MCF 10A (cell line): Measurements from ENCODE around the gene SNRPB2. TPM values are rescaled to one million over a fixed set of nuclear protein-coding genes. Genes with fewer than 3 reads are reported as not detected.

ENCODE experiments used
- BruUV-seq: library from RNA; stranded (reverse); fragments of 400-500 nt; replicated peaks from 2 replicates; lab custom pipeline; 2021; lab: Mats Ljungman, UMichigan
- CTCF ChIA-PET: fragments of 300-600 bp; sonication (Branson Sonifier 250); formaldehyde crosslinking; extraction: SDS; loops from one replicate; lab custom pipeline; 2021; ENCODE audit warnings: antibody characterized with exemption, inconsistent platforms; lab: Yijun Ruan, JAX
- POLR2A ChIA-PET: fragments of 300-600, 350-650 bp; sonication (Branson Sonifier 250); formaldehyde crosslinking; extraction: SDS; loops from one replicate; lab custom pipeline; 2020; ENCODE audit warnings: antibody characterized with exemption, inconsistent platforms; lab: Yijun Ruan, JAX
- DNase-seq: peaks from one replicate; pipeline ENCODE4 v3.0.0-alpha.2; 2018; ENCODE audit not compliant: unreplicated experiment
- H3K27ac Mint-ChIP-seq: one replicate; pipeline ENCODE4 v1.8.0; 2022; ENCODE audit warnings: mild to moderate bottlenecking, low read depth, mixed read lengths; ENCODE audit not compliant: unreplicated experiment
- H3K27me3 Mint-ChIP-seq: one replicate; pipeline ENCODE4 v1.8.0; 2022; ENCODE audit warnings: mixed read lengths; ENCODE audit not compliant: insufficient read depth, unreplicated experiment
- H3K36me3 Mint-ChIP-seq: one replicate; pipeline ENCODE4 v1.8.0; 2022; ENCODE audit warnings: mild to moderate bottlenecking, moderate library complexity, mixed read lengths; ENCODE audit not compliant: insufficient read depth, unreplicated experiment
- H3K4me1 Mint-ChIP-seq: one replicate; pipeline ENCODE4 v1.8.0; 2022; ENCODE audit warnings: mixed read lengths; ENCODE audit not compliant: insufficient read depth, unreplicated experiment
- H3K4me3 Mint-ChIP-seq: one replicate; pipeline ENCODE4 v1.8.0; 2022; ENCODE audit warnings: mild to moderate bottlenecking, moderate library complexity, mixed read lengths; ENCODE audit not compliant: unreplicated experiment
- H3K9me3 Mint-ChIP-seq: one replicate; pipeline ENCODE4 v1.8.0; 2022; ENCODE audit warnings: mixed read lengths; ENCODE audit not compliant: unreplicated experiment
- intact Hi-C: fragments of 100-400 bp; cut with micrococcal nuclease; formaldehyde crosslinking; loops from 2 replicates; pipeline ENCODE4 v1.14.1; 2022
- total RNA-seq: library from RNA; stranded (reverse); gene quantifications from 2 replicates; pipeline ENCODE4 v1.2.3, GENCODE V29; 2022
- TF ChIP-seq, protein P1 (sequence below): fragments of 200-600 bp; IDR thresholded peaks from one replicate; pipeline ENCODE4 v1.8.0; 2022; ENCODE audit warnings: antibody characterized with exemption, mild to moderate bottlenecking; ENCODE audit not compliant: unreplicated experiment

SNRPB2 gene
- total RNA-seq, 1 experiment from 2014 or later = 57.7 TPM

DNA sequence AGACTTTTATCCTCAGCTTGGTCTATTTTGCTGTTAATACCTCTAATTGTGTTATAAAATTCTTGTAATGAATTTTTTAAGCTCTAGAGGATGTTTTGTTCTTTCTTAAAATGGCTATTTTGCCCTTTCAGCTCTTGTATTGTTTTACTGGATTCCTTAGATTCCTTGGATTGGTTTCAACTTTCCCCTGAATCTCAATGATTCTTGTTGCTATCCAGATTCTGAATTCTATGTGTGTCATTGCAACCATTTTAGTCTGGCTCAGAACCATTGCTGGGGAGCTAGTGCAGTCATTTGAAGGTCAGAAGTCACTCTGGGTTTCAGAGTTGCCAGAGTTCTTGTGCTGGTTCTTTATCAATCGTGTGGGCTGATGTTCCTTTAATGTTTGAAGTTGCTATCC is 55.4 kb downstream of the SNRPB2 start:
- Mint-ChIP-seq H3K9me3 (no peaks in the 10 kb centered on the region), H3K36me3 (no peaks in the 10 kb centered on the region), H3K27me3 (peaks cover 53% of the 10 kb centered on the region), H3K4me1 (no peaks in the 10 kb centered on the region), H3K27ac (no peak overlapping the region), H3K4me3 (no peak overlapping the region)
- no peak for DNase-seq
- BruUV-seq = no TSS peak
- POLR2A ChIA-PET = no interaction called here
- TF ChIP-seq, protein P1, sequence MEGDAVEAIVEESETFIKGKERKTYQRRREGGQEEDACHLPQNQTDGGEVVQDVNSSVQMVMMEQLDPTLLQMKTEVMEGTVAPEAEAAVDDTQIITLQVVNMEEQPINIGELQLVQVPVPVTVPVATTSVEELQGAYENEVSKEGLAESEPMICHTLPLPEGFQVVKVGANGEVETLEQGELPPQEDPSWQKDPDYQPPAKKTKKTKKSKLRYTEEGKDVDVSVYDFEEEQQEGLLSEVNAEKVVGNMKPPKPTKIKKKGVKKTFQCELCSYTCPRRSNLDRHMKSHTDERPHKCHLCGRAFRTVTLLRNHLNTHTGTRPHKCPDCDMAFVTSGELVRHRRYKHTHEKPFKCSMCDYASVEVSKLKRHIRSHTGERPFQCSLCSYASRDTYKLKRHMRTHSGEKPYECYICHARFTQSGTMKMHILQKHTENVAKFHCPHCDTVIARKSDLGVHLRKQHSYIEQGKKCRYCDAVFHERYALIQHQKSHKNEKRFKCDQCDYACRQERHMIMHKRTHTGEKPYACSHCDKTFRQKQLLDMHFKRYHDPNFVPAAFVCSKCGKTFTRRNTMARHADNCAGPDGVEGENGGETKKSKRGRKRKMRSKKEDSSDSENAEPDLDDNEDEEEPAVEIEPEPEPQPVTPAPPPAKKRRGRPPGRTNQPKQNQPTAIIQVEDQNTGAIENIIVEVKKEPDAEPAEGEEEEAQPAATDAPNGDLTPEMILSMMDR = no peak
- CTCF ChIA-PET = interaction anchor here (0.6 to 1.0 kb wide), 2 partner anchors 8 to 26 kb away, joined by 3 read pairs; no protein-coding TSS in a partner anchor
- intact Hi-C loops = no loop called here

Other genes starting within 250 kb of the SNRPB2 start
- gene KIF16B, start 156.6 kb upstream of the SNRPB2 start, total RNA-seq = 14.8 and 15.8 TPM in 2 replicates
- gene OTOR, start 18.3 kb downstream of the SNRPB2 start, total RNA-seq = not detected in 2 replicates